ELF-1 (cell line): ENCODE data around the gene HECTD4.
"Not testable (repeated sequence)": the region's sequence is repeated elsewhere in the genome, so short reads cannot be mapped to it uniquely, and the experiment has no call there.

ENCODE experiments used
- DNase-seq: peaks from one replicate; pipeline ENCODE4 v3.0.0-alpha.2; 2016; ENCODE audit warnings: low read depth, low spot score

Gene HECTD4

DNA sequence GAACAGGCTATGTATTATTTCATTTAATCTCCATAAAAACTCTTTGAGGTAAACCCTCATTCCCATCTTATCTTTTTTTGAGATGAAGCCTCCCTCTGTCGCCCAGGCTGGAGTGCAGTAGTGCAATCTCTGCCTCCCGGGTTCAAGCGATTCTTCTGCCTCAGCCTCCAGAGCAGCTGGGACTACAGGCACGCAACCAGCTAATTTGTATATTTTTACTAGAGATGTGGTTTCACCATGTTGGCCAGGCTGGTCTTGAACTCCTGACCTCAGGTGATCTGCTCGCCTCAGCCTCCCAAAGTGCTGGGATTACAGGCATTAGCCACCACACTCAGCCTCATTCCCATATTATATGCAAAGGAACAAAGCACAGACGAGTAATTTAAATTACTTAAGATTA, 25.5 kb upstream of the HECTD4 start:
- not testable (repeated sequence) for DNase-seq

DNA sequence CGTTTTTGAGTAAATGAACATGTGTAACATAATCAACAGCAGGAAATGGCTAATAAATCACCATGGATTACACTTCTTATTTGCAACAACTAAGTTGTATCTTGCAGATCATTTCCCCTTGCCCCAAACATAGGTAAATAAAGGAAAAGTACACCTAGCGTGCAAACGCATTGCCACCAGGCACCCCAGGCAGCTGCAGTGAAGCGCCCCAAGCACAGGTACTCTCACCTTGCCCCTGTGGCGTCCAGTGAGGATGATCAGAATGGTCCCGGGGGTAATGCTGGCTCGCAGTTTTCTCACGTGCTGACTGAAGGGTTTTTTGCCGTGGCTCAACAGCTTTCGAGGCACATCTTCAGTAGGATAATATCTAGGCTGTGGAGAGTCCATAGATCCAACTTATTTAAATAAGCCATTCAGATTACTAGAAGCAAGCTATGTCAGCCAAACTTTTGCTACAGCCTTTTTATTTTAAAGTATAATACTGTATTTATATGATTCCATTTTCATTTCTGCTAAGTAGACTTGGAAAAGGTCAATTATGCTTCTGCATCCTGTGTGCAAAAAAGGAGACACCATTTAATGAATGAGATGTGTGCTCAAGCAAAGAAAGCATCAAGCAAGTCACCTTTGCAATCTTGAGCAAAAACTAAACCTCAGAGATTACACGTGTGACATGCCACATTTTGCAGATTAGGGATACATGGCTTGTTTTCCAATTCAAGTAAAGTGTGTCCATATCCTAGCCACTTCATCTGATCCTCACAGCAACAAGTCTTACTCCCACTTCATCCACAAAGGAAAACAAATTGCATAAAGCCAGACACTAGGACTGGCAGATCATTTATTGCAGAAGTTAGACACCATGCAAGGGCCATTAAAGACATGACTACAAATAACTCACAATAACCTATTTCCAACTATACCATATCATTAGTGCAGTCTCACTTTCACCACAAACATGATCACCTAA, 24.6 kb upstream of the HECTD4 start:
- DNase-seq: no peak

DNA sequence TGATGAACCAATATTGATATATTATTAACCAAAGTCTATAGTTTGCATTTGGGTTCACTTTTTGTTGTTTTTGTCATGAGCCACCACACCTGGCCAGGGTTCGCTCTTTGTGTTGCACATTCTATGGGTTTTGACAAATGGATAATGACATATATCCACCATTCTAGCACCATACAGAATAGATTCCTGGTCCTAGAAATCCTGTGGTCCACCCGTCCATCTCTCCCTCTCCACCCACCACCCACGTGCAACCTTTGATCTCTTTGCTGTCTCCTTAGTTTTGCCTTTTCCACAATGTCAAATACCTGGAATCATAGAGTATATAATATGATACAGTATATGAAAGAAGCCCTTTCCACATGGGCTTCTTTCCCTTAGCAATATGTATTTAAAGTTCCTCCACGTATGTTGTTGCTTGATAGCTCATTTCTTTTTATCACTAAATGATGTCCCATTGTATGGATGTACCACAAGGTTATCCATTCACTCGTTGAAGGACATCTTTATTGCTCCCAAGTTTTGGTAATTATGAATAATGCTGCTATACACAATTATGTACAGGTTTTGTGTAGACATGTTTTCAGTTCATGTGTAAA, 19.8 kb upstream of the HECTD4 start:
- DNase-seq: no peak

DNA sequence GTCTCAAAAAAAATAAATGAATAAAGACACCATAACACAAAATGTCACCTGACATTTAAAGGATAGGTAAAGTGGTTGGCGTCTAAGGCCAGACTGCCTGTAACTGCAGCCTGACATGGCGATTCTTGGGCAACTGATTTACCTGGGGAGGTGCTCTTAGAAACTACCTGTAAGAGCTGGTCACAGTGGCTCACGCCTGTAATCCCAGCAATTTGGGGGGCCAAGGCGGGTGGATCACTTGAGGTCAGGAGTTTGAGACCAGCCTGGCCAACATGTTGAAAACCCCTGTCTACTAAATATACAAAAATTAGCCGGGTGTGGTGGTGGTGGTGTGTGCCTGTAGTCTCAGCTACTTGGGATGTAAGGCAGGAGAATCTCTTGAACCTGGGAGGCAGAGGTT, 18.8 kb upstream of the HECTD4 start:
- no peak for DNase-seq

DNA sequence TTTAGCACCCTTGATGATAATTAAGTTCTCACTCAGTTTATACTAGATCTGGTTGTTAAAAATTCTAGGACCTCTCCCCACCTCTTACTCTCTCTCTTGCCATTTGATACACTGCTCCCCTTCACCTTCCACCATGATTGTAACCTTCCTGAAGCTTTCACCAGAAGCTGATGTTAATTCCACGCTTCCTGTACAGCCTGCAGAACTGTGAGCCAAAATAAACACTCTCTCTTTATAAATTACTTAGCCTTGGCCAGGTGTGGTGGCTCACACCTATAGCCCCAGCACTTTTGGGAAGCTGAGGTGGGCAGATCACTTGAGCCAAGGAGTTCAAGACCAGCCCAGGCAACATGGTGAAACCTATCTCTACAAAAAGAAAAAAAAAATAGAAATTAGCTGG, 11.1 kb upstream of the HECTD4 start:
- DNase-seq: no peak

DNA sequence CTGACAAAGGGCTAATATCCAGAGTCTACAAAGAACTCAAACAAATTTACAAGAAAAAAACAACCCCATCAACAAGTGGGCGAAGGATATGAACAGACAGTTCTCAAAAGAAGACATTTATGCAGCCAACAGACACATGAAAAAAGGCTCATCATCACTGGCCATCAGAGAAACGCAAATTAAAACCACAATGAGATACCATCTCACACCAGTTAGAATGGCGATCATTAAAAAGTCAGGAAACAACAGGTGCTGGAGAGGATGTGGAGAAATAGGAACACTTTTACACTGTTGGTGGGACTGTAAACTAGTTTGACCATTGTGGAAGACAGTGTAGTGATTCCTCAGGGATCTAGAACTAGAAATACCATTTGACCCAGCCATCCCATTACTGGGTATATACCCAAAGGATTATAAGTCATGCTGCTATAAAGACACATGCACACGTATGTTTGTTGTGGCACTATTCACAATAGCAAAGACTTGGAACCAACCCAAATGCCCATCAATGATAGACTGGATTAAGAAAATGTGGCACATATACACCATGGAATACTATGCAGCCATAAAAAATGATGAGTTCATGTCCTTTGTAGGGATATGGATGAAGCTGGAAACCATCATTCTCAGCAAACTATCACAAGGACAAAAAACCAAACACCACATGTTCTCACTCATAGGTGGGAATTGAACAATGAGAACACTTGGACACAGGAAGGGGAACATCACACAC, 7.9 kb upstream of the HECTD4 start:
- DNase-seq: not testable (repeated sequence)

DNA sequence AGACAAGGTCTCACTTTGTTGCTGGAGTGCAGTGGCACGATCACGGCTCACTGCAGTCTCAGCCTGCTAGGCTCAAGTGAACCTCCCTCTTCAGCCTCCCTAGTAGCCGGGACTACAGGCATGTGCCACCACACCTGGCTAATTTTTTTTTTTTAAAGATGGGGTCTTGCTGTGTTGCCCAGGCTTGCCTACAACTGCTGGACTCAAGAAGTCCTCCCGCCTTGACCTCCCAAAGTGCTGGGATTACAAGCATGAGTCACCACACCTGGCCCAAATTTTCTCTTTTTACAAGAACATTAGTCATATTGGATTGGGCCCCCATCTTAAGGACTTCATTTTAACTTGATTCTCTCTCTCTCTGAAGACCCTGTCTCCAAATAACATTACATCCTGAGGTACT, 7.0 kb upstream of the HECTD4 start:
- no peak for DNase-seq

DNA sequence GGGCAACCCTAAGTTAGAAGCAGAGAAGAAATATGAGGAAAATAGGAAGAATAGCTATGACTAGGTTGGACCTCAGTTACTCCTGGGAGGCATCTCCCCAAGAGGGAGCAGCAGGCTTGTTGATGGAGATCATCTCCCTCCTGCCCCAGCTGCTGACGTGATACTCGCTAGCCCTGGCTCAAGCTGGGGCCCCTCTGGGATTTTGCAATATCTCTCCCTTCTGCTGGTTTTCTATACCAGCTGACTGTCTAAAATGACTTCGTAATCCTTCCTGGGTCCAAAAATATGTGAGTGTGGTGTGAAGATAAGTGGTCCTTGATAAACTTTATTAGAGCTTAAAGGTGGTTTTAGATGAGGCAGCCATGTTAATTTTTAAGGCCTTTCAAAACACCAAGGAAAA, 4.5 kb upstream of the HECTD4 start:
- no peak for DNase-seq

DNA sequence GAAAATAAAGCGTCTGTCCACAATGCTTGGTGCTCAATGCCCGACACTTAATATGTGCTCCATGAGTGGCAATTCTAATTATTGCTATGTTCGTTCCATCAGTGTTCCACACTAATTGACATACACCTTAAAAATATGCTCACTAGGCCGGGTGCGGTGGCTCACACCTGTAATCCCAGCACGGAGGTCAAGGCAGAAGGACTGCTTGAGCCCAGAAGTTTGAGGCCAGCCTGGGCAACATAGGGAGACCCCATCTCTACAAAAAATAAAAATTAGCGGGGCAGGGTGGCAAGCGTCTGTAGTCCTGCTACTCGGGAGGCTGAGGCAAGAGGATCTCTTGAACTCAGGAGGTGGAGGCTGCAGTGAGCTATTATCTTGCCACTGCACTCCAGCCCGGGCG, 635 bp upstream of the HECTD4 start:
- DNase-seq: no peak

DNA sequence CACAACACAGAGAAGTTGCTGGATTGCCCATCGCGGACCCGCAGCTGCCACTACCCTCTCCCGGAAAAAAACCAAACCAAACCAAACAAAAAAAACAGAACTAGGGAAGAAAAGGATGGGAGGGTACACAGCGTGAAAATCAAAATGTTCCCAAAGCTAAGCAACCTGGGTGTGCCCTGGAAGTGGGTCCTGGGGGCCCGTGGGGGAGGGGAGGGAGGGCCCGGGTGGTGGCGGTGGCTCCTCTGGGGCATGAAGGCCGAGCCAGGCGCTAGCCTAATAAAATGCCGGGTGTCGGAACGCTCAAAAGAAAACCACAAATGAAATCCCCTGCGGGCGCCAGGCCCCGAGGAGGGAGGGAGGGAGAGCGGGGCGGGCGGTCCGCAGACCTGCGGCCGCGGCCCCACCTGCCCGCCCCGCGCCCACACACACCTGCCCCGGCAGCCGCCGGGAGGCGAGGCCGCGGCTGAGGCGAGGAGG, 787 bp downstream of the HECTD4 start:
- DNase-seq: peak; percentile 67

DNA sequence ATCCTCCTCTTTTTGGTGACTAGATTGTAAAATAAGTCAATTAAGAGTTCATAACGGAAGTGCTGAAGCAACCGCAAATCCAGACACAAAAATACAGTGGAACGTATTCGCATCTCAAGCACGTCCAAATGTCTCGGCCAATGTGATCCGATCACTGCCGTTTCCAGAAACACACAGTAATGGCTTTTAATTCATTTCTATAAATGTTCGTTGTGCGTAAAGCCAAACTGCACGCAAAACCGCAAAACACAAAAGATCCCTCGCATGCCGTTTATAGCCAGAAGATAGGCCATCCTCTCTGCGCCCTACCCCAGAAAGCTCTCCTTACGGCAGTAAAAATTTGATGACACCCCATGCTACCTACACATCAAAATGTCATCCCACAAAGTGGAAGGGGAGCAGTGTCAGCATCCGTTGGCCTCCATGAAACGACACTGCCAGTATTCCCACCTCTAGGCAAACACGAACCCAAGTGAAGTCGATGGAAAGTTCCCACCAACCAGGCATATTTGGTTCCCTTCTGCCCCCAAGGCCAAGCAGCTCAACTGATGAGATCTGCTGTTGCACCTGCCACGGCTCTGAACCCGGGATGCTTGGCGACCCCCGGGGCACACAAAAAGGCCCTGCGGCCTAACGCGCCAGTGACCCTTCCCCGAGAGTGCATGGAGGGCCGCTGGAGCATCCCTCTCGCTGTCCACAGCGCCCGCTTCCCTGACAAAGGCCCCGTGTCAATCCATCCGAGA, 1.4 kb downstream of the HECTD4 start:
- peak; percentile 42 for DNase-seq

DNA sequence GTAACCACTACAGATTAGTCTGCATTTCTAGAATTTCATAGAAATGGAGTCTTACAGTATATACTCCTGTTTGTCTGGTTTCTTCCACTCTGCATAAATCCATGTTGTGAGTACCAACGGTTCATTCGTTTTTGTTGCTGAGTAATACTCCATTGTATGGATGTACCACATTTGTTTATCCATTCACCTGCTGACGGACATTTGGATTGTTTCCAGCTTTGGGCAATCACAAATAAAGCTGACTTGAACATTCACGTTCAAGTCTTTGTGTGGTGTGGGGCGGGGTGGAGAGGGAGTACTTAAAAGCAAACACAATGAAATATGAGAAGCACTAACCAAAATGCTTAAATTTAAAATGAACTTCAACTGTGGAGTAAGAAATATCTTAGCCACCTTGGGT, 7.1 kb downstream of the HECTD4 start:
- no peak for DNase-seq

DNA sequence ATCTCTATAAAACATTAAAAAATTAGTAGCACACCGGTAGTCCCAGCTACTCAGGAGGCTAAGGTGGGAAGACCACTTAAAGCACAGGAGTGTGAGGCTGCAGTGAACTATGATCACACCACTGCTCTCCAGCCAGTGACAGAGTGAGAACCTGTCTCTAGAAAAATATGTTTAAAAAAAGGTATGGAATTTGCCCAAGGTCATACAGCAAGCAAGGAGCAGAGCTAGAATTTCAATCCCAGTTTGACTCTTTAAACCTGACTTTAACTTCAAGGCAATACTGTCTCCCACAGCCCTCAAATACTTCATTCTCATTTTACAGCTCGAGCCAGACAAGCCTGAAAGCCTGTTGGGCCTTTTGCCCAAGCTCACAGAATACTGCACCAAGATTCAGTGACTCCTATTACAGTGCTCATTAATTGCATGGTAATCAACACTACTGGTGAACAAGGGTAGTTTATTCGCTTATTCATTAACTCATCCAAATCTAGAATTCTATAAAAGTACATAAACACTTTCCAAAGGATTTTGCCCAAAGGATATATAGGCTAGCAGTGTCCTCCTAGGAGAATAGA, 8.0 kb downstream of the HECTD4 start:
- DNase-seq: no peak

DNA sequence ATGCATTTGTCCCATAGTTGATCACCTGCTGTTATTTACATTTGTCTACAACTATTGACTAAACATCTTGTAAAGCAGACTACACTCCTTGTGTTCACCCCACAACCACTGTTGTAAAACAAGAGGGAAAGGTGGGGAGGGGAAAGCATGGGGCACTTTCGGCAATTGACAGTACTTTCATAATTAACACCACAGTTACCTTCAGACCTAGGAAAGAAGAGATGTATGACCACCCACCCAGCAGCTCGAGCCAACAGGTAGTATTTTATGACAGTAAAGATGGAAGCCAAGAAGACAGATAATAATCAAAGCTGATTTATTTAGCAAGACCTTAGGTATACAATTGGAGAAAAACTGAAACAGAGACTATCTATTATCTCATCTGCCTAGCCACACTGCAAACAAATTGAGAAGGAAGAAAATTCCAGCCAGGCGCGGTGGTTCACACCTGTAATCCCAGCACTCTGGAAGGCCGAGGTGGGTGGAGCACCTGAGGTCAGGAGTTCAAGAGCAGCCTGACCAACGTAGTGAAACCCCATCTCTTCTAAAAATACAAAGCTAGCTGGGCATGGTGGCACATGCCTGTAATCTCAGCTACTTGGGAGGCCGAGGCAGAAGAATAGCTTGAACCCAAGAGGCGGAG, 11.2 kb downstream of the HECTD4 start:
- no peak for DNase-seq

DNA sequence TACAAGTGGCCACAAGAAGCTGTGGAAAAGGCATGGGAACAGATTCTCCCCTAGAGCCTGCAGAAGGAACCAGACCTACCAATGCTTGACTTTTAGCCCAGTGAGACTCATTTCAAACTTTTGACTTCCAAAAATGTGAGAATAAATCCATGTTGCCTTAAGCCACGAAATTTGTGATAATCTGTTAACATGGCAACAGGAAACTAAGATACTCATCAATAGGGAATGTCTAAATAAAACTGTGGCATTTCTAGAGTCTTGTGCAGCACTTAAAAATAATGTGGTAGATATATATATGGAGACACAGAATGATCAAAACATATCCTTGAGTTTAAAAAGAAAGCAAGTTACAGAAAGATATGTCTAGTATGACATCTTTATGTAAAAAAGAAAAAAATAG, 12.0 kb downstream of the HECTD4 start:
- no peak for DNase-seq

DNA sequence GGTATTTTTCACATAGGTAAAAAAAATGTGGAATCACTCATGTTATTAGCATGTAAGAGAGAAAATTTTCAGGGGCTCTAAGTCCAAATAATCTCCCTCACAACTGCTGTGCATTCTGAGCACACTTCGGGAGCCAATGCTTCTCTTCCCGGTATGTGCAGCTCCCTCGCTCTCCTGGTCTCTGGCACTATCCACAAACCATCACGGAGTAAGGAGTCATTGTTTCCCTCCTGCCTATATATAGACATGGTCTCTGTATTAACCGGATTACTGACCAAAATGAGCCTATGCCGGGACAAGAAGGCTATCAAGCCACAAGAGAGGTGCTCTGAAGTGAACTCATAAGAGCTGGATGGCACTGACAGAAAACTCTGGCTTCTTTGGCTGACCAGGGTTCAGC, 13.4 kb downstream of the HECTD4 start:
- DNase-seq: no peak

DNA sequence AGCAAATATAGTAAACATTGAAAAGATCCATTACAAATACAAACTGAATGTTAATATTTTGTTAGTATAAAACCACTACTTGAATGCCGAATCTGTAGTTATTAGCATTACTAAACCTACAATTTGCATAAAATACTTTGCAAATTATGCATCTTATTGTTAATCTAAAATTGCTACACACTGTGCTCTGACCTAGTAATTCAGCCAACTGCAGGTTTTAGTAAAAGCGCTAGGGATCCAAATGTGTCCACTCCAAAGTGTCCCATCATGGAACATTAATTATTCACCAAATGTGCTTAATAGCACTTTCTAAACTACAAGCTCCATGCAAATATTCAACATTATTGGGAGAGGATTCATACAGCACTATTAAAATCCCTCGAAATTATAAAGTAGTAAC, 14.3 kb downstream of the HECTD4 start:
- no peak for DNase-seq

DNA sequence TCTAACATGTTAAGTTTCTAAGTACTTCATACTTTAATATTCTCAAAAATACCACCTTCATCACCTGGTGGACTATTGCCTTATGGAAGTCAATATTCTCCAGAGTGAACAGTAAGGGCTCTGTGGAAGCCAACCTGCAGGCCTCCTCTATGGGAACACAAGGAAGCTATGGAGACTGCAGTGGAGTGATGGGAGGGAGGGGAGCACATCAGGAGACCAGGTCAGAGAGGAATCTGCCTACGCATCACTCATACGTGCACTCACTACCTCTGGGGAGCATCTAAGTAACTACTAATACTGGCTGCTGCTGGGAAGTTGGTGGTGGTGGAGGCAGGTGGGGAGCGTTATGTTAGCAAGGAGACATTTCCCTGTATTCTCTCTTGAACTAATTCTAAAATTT, 19.9 kb downstream of the HECTD4 start:
- DNase-seq: no peak

DNA sequence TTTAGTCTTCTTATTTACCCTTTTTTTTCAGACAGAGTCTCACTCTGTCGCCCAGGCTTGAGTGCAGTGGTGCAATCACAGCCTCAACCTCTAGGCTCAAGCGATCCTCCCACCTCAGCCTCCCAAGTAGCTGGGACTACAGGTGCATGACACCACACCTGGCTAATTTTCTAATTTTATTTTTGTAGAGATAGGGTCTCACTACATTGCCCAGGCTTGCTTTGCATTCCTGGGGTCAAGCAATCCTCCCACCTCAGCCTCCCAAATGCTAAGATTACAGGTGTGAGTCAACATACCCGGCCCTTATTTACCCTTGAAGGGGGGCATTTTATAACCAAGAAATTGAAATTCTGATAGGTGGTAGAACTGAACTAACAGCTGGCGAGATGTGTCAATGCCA, 21.0 kb downstream of the HECTD4 start:
- DNase-seq: no peak

DNA sequence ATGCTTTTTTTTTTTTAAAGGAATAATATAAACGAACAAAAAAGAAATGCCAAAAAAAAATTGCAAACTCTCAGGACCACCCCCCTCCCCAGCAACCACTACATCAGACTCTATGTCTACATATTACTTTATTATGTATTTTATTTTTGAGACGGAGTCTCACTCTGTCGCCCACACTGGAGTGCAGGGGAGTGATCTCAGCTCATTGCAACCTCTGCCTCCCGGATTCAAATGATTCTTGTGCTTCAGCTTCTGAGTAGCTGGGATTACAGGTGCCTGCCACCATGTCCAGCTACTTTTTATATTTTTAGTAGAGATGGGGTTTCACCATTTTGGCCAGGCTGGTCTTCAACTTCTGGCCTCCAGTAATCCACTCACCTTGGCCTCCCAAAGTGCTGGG, 22.9 kb downstream of the HECTD4 start:
- no peak for DNase-seq

DNA sequence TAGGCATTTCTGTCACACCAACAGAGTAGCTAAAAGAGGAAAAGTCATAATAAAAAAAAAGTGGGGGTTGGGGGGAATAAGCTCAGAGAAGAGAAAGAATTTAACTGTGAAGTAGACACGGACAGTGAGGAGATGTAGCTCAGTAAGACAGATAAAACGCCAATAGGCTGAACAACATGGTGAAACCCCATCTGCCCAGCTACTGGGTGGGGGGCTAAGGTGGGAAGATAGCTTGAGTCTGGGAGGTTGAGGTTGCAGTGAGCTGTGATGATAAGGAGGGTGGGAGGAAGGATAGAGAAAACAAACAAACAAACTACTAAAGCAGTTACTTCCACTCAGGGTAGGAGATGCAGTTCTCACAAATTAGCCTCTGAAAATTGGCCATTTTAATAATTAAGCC, 25.0 kb downstream of the HECTD4 start:
- no peak for DNase-seq
